Lower lobe of right lung (tissue), 2 donors: ENCODE results near the gene OR2A1. TPM values are rescaled to one million over a fixed set of nuclear protein-coding genes. Genes with fewer than 3 reads are reported as not detected.
"Not testable (repeated sequence)": the region's sequence is repeated elsewhere in the genome, so short reads cannot be mapped to it uniquely, and the experiment has no call there.

ENCODE experiments used
- ATAC-seq, 2 donors: fragments of 200-7000 bp; cut with Tn5 transposase; one replicate each; pipeline ENCODE4 v1.9.1; 2020 to 2022; ENCODE audit warnings: mild to moderate bottlenecking in 2 of 2, moderate library complexity in 2 of 2
- DNase-seq: peaks from one replicate; pipeline ENCODE4 v3.0.0-alpha.2; 2020
- H3K27ac ChIP-seq: fragments of 200-600 bp; one replicate; pipeline ENCODE4 v1.8.0; 2022
- H3K27me3 ChIP-seq: fragments of 200-600 bp; one replicate; pipeline ENCODE4 v1.8.0; 2022; ENCODE audit warnings: low read depth
- H3K36me3 ChIP-seq: fragments of 200-600 bp; one replicate; pipeline ENCODE4 v1.8.0; 2022; ENCODE audit warnings: mild to moderate bottlenecking
- H3K4me1 ChIP-seq: fragments of 200-600 bp; one replicate; pipeline ENCODE4 v1.8.0; 2022
- H3K4me3 ChIP-seq: fragments of 200-600 bp; one replicate; pipeline ENCODE4 v1.8.0; 2022; ENCODE audit warnings: mild to moderate bottlenecking
- H3K9me3 ChIP-seq: fragments of 200-600 bp; one replicate; pipeline ENCODE4 v1.8.0; 2022
- intact Hi-C: fragments of 100-400 bp; cut with DNase I; formaldehyde crosslinking; loops from one replicate; pipeline ENCODE4 v1.11.0; 2022
- long read RNA-seq: library from polyadenylated mRNA; unstranded; transcript quantifications from one replicate; pipeline ENCODE4 v2.0.0, GENCODE V29; 2021
- total RNA-seq: library from RNA; stranded (reverse); fragmentation: NEBNext Ultra II Directional; extraction: Animal tissue kit (Norgen Biotek cat#: 25700); gene quantifications from one replicate; pipeline ENCODE4 v1.2.1, GENCODE V29; 2021
- donor health status: DM: no; HTN: yes; CAD: no; lungs with severe emphysema.

OR2A1 gene, protein sequence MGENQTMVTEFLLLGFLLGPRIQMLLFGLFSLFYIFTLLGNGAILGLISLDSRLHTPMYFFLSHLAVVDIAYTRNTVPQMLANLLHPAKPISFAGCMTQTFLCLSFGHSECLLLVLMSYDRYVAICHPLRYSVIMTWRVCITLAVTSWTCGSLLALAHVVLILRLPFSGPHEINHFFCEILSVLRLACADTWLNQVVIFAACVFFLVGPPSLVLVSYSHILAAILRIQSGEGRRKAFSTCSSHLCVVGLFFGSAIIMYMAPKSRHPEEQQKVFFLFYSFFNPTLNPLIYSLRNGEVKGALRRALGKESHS
- total RNA-seq, result 0.15 TPM
- long read RNA-seq, partial matches to known transcripts, result 0 of 2 reads
- long read RNA-seq, other reads (novel, unspliced or antisense), result 2 of 2 reads

DNA sequence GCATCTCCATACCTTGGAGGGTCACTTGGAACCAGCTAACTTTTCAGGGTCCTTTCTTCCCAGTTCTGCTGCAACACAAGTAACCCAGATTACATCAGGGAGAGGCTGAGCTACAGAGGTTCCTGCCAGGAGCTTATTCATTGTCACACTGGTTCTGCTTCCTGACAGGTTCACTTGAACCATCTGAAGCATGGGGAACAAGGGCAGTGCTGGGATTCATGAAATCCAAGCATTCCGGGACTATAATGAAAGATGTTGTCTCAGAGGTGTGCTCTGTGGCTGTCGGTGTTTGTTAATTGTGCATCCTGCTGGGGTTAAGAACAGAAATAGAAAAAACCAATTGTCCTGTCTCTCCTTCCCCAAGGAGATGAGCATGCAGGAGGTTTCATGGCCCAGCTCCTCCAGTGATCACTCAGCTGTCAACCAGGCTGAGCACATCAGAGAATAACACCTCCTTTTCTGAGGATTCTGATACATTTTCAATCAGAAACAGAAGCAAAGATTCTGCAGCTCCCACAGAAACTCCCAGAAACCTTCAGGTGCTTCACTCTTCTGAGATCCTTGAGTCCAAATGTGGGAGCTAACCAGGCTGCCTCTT lies at the start of gene OR2A1:
OR2A1 (plus strand) TSS at position 548 of the 598 bp plus-strand sequence. CDS start 5,706 bp downstream, outside the sequence.
- intact Hi-C loops, H3K36me3 ChIP-seq, ATAC-seq: not testable (repeated sequence)

DNA sequence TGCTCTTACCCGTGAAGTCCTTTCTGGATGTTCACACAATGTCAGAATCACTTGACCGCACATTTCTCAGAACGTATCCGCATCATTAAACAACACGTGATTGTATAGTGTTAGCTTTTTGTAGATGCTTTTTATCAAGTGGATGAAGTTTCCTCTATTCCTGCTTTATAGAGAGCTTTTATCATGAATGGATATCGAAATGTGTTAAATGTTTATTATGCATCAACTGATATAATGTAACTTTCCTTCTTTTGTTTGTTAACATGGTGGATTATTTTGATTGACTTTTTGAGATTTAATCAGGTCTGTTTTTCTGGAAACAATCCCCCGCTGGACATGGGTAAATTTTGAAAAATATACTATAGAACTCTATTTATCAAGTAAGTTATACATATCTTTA lies 47.5 kb upstream of the OR2A1 start, which contains the start of gene OR2A7:
OR2A7 (minus strand) TSS at position 101 of the 400 bp plus-strand sequence. CDS start 5,164 bp downstream, outside the sequence.
- H3K4me3 ChIP-seq, H3K27ac ChIP-seq, H3K27me3 ChIP-seq, H3K9me3 ChIP-seq, ATAC-seq, intact Hi-C loops, H3K4me1 ChIP-seq, H3K36me3 ChIP-seq, DNase-seq: not testable (repeated sequence)

More for the DNA sequence above, at the start of gene OR2A1:
- not testable (repeated sequence) for H3K9me3 ChIP-seq, H3K27me3 ChIP-seq, H3K27ac ChIP-seq, H3K4me3 ChIP-seq, DNase-seq, H3K4me1 ChIP-seq

DNA sequence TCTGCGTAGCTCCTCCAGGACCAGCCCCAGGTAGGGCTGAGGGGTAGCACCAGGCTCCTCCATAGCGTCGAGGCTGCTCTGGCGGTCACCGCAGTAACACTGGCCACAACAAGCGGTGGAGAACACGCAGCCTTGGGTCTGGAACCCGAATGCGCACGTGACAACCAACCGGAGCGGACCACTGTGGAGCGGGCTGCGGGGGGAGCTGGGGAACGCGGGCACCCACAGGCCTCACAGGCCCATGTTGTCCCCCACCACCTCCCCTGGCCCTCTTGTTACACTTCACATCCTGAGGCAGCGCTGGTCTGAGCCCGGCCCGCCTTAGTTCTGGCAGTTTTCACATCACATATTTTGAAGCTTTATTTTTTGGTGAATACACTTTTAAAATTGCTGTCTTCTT lies 43.0 kb upstream of the OR2A1 start, which contains the start of gene CTAGE8:
CTAGE8 (minus strand) TSS at position 101 of the 400 bp plus-strand sequence; CDS start at position 63, 38 bp downstream.
- intact Hi-C loops, ATAC-seq, H3K27ac ChIP-seq: not testable (repeated sequence)

DNA sequence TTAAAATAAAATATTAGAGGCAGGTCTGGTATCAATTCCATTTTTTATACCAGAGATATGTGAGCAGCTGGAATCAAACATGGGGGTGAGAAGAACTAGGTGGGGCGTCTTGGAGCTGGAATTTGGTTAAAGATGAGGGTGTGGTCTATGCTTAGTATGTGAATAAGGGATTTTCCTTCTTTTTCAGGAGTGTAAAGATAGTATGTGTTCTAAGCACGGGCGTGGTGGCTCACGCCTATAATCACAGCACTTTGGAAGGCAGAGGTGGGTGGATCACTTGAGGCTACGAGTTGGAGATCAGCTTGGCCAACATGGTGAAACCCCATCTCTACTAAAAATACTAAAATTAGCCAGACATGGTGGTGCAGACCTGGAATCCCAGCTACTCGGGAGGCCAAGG lies 36.9 kb upstream of the OR2A1 start:
- H3K36me3 ChIP-seq, intact Hi-C loops, H3K4me1 ChIP-seq: not testable (repeated sequence)

More for the DNA sequence above, 43.0 kb upstream of the OR2A1 start, which contains the start of gene CTAGE8:
- H3K9me3 ChIP-seq, H3K4me3 ChIP-seq, DNase-seq, H3K4me1 ChIP-seq, H3K36me3 ChIP-seq, H3K27me3 ChIP-seq: not testable (repeated sequence)

DNA sequence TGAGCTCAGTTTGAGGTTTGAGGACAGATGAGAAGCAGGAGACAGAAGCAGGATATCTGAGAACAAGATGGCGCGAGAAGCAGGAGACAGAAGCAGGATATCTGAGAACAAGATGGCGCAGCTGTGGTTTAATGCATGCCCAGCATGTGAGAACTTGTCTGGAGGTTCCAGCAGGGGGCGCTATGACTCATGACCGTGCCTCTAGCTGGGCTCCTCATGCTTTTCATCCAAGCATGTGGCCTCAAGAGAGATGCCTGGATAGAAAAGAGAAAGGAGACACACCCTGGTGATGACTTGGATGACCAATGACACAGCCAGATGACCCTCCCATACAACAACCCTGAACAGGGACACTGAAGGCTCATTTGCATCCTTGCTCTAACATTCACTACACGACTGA lies 32.2 kb upstream of the OR2A1 start:
- H3K4me1 ChIP-seq, H3K27me3 ChIP-seq, intact Hi-C loops, DNase-seq, H3K9me3 ChIP-seq, H3K36me3 ChIP-seq, H3K27ac ChIP-seq, H3K4me3 ChIP-seq: not testable (repeated sequence)
- peak; percentile 40 to 49 for ATAC-seq

More for the DNA sequence above, 36.9 kb upstream of the OR2A1 start:
- not testable (repeated sequence) for H3K4me3 ChIP-seq, H3K9me3 ChIP-seq, DNase-seq, H3K27me3 ChIP-seq, ATAC-seq, H3K27ac ChIP-seq

DNA sequence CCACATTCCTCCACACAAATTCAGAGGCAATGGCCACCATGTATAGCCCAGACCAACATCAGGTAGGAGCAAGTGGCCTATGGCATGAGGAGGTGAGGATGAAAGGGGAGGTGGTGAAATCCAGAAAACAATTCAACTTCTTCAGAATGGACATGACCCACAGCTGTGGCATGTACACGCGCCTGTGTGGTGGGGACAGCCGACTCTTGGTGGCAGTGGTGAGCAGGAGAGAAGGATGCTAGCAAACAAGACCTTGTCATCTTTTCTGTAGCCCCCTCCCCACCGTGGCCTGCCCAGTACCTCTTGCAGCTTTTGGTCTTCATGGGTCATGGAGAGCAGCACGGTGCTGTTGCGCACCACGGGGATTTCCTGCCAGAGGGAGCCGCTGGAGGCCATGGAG lies 30.2 kb upstream of the OR2A1 start:
- H3K9me3 ChIP-seq, H3K4me1 ChIP-seq, DNase-seq, H3K27ac ChIP-seq, intact Hi-C loops, H3K4me3 ChIP-seq, H3K27me3 ChIP-seq, H3K36me3 ChIP-seq: not testable (repeated sequence)
- ATAC-seq, result peak in 1 of 2 donors; percentile 3

DNA sequence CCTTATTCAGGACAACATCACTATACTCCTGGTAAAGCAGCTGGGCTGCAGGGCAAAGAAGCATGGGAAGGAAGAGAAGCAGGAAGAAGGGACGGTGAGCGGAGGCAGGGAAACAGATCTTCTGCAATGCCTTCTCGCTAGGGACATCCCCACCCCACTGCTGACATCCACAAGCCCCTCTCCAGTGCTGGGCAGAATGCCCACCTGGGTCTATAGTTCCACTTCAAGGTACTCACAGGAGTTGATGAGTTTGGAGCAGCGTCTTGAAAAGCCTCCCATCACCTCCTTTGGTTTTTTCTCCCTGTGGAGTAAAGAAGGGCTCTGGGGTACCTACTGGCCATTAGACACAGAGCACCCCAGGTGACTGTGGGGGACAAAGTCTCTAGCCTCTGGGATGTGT lies 29.7 kb upstream of the OR2A1 start:
- intact Hi-C loops, H3K27me3 ChIP-seq, H3K9me3 ChIP-seq, H3K36me3 ChIP-seq, H3K4me3 ChIP-seq, H3K4me1 ChIP-seq, H3K27ac ChIP-seq, DNase-seq: not testable (repeated sequence)
- ATAC-seq, result peak; percentile 8 to 29

DNA sequence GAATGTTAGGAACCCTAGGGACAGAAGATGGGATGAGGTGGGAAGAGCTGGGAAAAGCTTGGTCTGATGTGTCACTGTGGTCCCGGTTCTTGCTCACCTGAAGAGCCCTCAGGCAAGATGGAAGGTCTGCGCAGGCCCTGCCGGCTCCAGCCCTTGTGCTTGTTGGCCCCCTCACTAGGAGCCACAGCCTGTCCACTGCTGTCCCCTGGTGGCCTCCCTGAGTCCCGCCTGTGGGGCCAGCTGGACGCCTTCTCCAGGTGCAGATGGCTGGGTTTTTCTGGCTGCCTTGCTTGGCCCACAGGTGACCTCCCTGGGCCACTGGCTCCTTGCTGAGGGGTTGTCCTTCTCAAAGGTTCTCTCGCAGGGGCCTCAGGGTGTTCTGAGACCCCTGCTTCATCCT lies 28.5 kb upstream of the OR2A1 start:
- ATAC-seq, intact Hi-C loops: not testable (repeated sequence)

DNA sequence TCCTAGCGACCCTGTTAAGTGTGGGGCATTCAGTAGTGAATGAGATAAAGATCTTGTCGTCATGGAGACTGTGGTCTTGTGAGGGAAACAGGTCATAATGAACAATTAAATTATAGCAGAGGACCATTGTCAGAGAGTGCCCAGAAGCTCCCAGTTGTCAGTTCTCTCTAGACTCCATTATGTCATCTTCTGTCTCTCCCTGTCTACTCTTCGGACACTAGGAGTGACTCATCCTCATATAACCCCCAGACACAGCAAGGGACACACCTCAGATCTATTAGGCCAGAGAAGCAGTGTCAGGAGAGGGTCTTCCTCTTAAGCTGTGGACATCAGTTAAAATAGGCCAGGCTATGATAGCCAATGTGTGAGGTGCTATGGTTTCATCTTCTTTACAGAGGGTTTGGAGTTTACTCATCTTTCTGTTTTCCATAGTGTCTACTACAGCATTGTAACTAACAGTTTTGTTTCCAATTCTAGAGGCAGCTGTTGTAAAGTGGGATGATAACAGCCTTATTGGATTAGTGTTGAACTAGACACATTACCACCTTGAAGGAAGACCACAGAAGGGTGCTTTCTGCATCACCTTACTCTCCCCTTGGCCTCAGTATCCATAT lies 24.9 kb upstream of the OR2A1 start:
- intact Hi-C loops, ATAC-seq, H3K36me3 ChIP-seq: not testable (repeated sequence)

More for the DNA sequence above, 28.5 kb upstream of the OR2A1 start:
- H3K27ac ChIP-seq, H3K27me3 ChIP-seq, DNase-seq, H3K9me3 ChIP-seq, H3K36me3 ChIP-seq, H3K4me1 ChIP-seq, H3K4me3 ChIP-seq: not testable (repeated sequence)

DNA sequence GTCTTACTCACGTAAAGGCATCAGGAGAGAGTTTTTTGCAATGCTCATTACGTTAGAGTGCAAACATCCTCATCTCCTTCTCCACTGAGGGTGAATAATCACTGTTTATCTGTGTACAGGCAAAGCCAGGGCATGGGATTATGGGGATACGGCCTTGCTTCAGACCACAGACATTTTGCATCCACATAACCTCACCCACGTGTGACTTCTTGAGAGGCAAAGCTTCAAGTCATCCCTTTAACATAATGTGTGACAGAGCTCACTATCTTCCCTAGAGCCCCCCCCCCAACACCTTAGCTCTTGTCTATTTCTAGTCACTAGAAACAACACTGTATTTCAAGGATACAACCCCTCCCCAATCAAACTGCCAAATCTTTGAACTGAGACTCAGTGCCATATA lies 20.6 kb upstream of the OR2A1 start:
- H3K27ac ChIP-seq, H3K4me1 ChIP-seq, intact Hi-C loops, H3K9me3 ChIP-seq, DNase-seq, H3K4me3 ChIP-seq, H3K36me3 ChIP-seq, H3K27me3 ChIP-seq, ATAC-seq: not testable (repeated sequence)

More for the DNA sequence above, 24.9 kb upstream of the OR2A1 start:
- H3K27me3 ChIP-seq, H3K9me3 ChIP-seq, H3K4me3 ChIP-seq, H3K27ac ChIP-seq, H3K4me1 ChIP-seq, DNase-seq: not testable (repeated sequence)

DNA sequence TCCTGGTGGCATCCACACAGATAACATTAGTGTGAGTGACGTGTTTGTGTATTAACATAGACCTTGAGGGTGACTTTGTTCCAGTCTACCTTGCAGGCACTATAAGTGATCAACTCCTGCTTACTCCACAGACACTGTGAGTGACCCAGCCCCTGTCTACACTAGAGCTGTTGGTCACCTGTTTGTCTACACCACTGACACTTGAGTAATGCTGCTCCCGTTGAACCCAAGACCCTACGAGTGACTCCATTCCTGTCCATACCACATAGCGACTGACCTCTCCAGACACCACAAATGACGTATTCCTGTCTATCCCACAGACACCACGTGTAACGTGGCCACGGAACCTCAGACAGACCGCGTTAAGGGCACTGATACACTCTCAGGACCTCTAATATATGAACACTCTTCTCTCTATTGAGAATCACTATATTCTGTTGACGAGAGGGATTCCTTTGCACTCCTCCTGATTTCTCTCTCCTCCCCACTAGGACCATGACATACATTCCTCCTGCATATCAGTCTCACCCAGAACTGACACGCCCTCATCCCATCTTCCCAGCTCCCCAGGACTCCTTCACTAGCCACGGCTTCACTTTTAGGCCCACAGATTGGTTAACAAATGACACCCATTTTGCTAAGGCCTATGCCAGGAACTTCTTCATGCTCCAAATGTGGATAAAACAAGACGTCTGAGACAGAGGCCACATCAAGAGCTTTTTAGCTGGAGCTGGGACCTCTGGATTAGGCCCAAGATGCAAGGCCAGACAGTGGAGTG lies 19.6 kb upstream of the OR2A1 start:
- H3K36me3 ChIP-seq, H3K9me3 ChIP-seq, ATAC-seq, H3K27me3 ChIP-seq, H3K4me3 ChIP-seq, H3K4me1 ChIP-seq, H3K27ac ChIP-seq, intact Hi-C loops: not testable (repeated sequence)
- peak; percentile 20 for DNase-seq

DNA sequence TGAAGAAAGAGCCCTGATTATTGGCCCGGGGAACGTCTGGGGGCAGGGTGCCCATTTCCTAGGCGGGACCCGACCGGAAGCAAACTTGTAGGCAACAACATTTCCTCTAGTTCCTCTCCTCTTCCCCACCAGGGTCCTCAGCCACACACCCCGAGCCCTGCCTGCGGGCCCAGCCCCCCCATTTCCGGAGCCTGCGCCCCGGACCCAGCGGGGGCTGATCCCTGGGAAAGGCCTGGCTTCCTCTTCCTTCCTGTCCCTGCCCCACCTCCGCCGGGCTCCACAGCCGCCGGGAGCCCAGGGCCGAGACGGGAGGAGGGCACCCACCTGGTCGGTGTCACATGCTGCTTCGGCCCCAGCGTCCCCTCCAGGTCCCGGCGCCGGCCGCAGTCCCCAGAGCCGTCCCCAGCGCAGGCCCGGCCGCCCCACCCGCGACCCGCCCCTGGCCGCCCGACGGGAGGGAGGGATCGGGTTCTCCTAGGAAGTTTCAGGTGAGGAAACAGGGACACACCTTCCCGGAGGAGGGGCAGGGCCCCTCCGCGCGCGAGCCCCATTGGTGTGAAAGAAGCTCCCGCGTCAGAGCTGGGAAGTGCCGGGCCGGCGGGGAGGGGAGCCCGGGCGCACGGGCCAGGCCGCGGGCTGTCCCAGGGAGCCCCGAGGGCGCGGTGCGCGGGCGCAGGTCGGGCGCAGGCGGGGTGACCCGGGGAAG lies 18.3 kb upstream of the OR2A1 start:
- intact Hi-C loops, H3K27me3 ChIP-seq, DNase-seq, H3K9me3 ChIP-seq, H3K36me3 ChIP-seq, H3K4me3 ChIP-seq, H3K4me1 ChIP-seq, H3K27ac ChIP-seq: not testable (repeated sequence)
- ATAC-seq, result peak; percentile 98 to 99
